BE2C (cell line): ENCODE results near the gene ISCU.

ENCODE experiments used
- DNase-seq: peaks from one replicate; pipeline ENCODE4 v3.0.0-alpha.2; 2020
- H3K27me3 ChIP-seq: fragments of 250-450 bp; sonication (Bioruptor Pico); 2 replicates; pipeline ENCODE4 v1.5.1; 2020; ENCODE audit warnings: mild to moderate bottlenecking
- H3K36me3 ChIP-seq: fragments of 250-450 bp; sonication (Bioruptor Pico); 2 replicates; pipeline ENCODE4 v1.5.1; 2020; ENCODE audit warnings: mild to moderate bottlenecking
- H3K4me1 ChIP-seq: fragments of 250-450 bp; sonication (Bioruptor Pico); 2 replicates; pipeline ENCODE4 v1.5.1; 2020
- H3K4me3 ChIP-seq: 2 replicates; pipeline ENCODE4 v1.5.1; 2011; ENCODE audit warnings: low read depth, low read length
- H3K9me3 ChIP-seq: fragments of 250-450 bp; sonication (Bioruptor Pico); 2 replicates; pipeline ENCODE4 v1.5.1; 2020
- CTCF ChIP-seq: IDR thresholded peaks from 2 replicates; pipeline ENCODE4 v1.5.1; 2012; ENCODE audit warnings: mild to moderate bottlenecking, low read depth, low read length

ISCU gene

GRCh38 chr12:108608616-108609015 is 46.2 kb downstream of the ISCU start:
- no peaks in the 10 kb centered on the region for H3K36me3 ChIP-seq
- no peaks in the 10 kb centered on the region for H3K9me3 ChIP-seq
- no peak for DNase-seq
- no peak for TF ChIP-seq CTCF
- no peak overlapping the region for H3K4me3 ChIP-seq
- no peaks in the 10 kb centered on the region for H3K4me1 ChIP-seq
- no peaks in the 10 kb centered on the region for H3K27me3 ChIP-seq

GRCh38 chr12:108609537-108610335 is 47.3 kb downstream of the ISCU start:
- no peaks in the 10 kb centered on the region for H3K36me3 ChIP-seq

GRCh38 chr12:108610336-108610815 is 48.0 kb downstream of the ISCU start:
- no peaks in the 10 kb centered on the region for H3K27me3 ChIP-seq
- DNase-seq: no peak
- TF ChIP-seq CTCF: no peak
- no peak overlapping the region for H3K4me3 ChIP-seq
- no peaks in the 10 kb centered on the region for H3K9me3 ChIP-seq
- H3K4me1 ChIP-seq: no peaks in the 10 kb centered on the region
- H3K36me3 ChIP-seq: no peaks in the 10 kb centered on the region

More at GRCh38 chr12:108609537-108610335, 47.3 kb downstream of the ISCU start:
- DNase-seq: no peak
- H3K4me3 ChIP-seq: no peak overlapping the region
- no peak for TF ChIP-seq CTCF
- H3K4me1 ChIP-seq: no peaks in the 10 kb centered on the region
- no peaks in the 10 kb centered on the region for H3K27me3 ChIP-seq
- no peaks in the 10 kb centered on the region for H3K9me3 ChIP-seq

GRCh38 chr12:108610856-108611605 is 48.6 kb downstream of the ISCU start:
- Histone ChIP-seq H3K36me3 (no peaks in the 10 kb centered on the region), H3K4me1 (no peaks in the 10 kb centered on the region), H3K4me3 (no peak overlapping the region), H3K9me3 (no peaks in the 10 kb centered on the region), H3K27me3 (no peaks in the 10 kb centered on the region)
- TF ChIP-seq CTCF: no peak
- no peak for DNase-seq

GRCh38 chr12:108611884-108612415 is 49.6 kb downstream of the ISCU start:
- peak; percentile 44 for DNase-seq
- no peaks in the 10 kb centered on the region for H3K27me3 ChIP-seq

More at GRCh38 chr12:108611884-108612415, 49.6 kb downstream of the ISCU start:
- Histone ChIP-seq H3K4me3 (no peak overlapping the region), H3K4me1 (no peaks in the 10 kb centered on the region), H3K9me3 (no peaks in the 10 kb centered on the region), H3K36me3 (no peaks in the 10 kb centered on the region)
- TF ChIP-seq CTCF: peak; percentile 56
